Ishikawa (cell line): Measurements from ENCODE around the gene OBSCN.
A peak's percentile ranks its signal among the peaks of the same experiment; 100 is the strongest.

ENCODE experiments used
- CEBPB ChIP-seq: IDR thresholded peaks from 2 replicates; pipeline ENCODE4 v1.6.1; 2012
- CREB1 ChIP-seq: IDR thresholded peaks from 2 replicates; pipeline ENCODE4 v1.6.1; 2012; ENCODE audit warnings: low read depth
- EGR1 ChIP-seq: IDR thresholded peaks from 2 replicates; pipeline ENCODE4 v1.6.1; 2012
- EP300 ChIP-seq: IDR thresholded peaks from 2 replicates; pipeline ENCODE4 v1.6.1; 2012; ENCODE audit warnings: borderline replicate concordance
- FOXM1 ChIP-seq: IDR thresholded peaks from 2 replicates; pipeline ENCODE4 v1.6.1; 2012; ENCODE audit warnings: low read depth, borderline replicate concordance
- NFIC ChIP-seq: IDR thresholded peaks from 2 replicates; pipeline ENCODE4 v1.6.1; 2012
- RAD21 ChIP-seq: IDR thresholded peaks from 2 replicates; pipeline ENCODE4 v1.6.1; 2012; ENCODE audit warnings: low read depth
- TAF1 ChIP-seq: IDR thresholded peaks from 2 replicates; pipeline ENCODE4 v1.6.1; 2012; ENCODE audit warnings: low read depth, mild to moderate bottlenecking
- TCF12 ChIP-seq: IDR thresholded peaks from 2 replicates; pipeline ENCODE4 v1.6.1; 2012; ENCODE audit warnings: low read depth
- TEAD4 ChIP-seq: IDR thresholded peaks from 2 replicates; pipeline ENCODE4 v1.6.1; 2012
- YY1 ChIP-seq: IDR thresholded peaks from 2 replicates; pipeline ENCODE4 v1.6.1; 2012; ENCODE audit warnings: low read depth
- ZBTB7A ChIP-seq: IDR thresholded peaks from 2 replicates; pipeline ENCODE4 v1.6.1; 2012; ENCODE audit warnings: low read depth
- TF ChIP-seq, protein P1 (sequence below): IDR thresholded peaks from 2 replicates; pipeline ENCODE4 v1.6.1; 2012
- TF ChIP-seq, protein P2 (sequence below): IDR thresholded peaks from 2 replicates; pipeline ENCODE4 v1.6.1; 2012; ENCODE audit warnings: low read depth, mild to moderate bottlenecking
- TF ChIP-seq, protein P3 (sequence below): IDR thresholded peaks from 2 replicates; pipeline ENCODE4 v1.6.1; 2012

Gene OBSCN

DNA sequence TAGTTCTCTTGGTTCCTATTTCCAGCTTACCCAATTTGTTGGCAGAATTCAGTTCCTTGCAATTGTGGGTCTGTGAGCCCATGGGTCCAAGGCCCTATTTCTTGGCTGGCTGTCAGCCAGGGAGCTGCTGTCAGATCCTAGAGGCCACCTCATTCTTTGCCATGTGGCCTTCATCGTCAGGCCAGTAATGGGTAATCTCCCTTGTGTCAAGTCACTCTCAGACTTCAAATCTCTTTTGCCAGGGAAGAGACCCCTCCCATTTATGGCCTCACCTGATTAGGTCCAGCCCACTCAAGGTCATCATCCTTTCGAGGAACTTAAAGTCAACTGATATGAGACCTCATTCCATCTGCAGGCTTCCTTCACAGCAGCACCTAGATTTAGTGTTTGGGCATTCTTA, 17.9 kb downstream of the OBSCN start:
- TF ChIP-seq EGR1, result no peak

DNA sequence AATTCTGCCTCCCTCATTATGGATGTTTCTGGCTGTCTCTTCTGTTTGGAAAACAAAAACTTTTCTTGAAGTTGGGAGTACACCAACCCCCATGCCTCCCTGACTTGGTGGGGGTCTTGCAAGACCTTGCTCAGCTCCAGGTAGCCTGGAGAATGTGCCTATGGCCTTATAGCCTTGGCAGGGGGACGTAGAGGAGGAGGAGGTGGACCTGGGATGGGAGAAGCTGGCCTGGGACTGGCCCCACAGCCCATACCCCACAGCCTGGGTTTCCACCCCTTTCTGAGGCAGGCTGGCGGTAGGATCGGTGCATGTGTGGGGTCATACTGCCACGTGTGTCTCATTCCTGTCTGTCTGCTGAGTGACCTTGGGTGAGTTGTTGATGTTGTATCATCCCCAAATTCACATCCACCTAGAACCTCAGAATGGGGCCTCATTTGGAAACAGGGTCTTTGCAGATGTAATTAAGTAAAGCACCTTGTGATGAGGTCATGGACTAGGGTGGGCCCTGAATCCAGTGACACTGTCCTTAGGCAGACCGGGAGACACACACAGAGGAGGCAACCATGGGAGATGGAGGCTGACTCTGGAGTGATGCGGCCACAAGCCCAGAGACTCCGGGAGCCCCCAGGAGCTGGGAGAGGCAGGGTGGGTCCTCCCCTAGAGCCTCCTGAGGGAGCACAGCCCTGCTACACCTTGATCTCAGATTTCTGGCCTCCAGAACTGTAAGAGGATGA, 18.5 kb downstream of the OBSCN start:
- TF ChIP-seq CREB1 (no peak), ZBTB7A (no peak), RAD21 (no peak), TCF12 (no peak), YY1 (no peak), FOXM1 (no peak), CEBPB (no peak), NFIC (no peak)
- TF ChIP-seq, protein P1, sequence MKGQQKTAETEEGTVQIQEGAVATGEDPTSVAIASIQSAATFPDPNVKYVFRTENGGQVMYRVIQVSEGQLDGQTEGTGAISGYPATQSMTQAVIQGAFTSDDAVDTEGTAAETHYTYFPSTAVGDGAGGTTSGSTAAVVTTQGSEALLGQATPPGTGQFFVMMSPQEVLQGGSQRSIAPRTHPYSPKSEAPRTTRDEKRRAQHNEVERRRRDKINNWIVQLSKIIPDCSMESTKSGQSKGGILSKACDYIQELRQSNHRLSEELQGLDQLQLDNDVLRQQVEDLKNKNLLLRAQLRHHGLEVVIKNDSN, result no peak
- TF ChIP-seq, protein P2, sequence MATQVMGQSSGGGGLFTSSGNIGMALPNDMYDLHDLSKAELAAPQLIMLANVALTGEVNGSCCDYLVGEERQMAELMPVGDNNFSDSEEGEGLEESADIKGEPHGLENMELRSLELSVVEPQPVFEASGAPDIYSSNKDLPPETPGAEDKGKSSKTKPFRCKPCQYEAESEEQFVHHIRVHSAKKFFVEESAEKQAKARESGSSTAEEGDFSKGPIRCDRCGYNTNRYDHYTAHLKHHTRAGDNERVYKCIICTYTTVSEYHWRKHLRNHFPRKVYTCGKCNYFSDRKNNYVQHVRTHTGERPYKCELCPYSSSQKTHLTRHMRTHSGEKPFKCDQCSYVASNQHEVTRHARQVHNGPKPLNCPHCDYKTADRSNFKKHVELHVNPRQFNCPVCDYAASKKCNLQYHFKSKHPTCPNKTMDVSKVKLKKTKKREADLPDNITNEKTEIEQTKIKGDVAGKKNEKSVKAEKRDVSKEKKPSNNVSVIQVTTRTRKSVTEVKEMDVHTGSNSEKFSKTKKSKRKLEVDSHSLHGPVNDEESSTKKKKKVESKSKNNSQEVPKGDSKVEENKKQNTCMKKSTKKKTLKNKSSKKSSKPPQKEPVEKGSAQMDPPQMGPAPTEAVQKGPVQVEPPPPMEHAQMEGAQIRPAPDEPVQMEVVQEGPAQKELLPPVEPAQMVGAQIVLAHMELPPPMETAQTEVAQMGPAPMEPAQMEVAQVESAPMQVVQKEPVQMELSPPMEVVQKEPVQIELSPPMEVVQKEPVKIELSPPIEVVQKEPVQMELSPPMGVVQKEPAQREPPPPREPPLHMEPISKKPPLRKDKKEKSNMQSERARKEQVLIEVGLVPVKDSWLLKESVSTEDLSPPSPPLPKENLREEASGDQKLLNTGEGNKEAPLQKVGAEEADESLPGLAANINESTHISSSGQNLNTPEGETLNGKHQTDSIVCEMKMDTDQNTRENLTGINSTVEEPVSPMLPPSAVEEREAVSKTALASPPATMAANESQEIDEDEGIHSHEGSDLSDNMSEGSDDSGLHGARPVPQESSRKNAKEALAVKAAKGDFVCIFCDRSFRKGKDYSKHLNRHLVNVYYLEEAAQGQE, result no peak

DNA sequence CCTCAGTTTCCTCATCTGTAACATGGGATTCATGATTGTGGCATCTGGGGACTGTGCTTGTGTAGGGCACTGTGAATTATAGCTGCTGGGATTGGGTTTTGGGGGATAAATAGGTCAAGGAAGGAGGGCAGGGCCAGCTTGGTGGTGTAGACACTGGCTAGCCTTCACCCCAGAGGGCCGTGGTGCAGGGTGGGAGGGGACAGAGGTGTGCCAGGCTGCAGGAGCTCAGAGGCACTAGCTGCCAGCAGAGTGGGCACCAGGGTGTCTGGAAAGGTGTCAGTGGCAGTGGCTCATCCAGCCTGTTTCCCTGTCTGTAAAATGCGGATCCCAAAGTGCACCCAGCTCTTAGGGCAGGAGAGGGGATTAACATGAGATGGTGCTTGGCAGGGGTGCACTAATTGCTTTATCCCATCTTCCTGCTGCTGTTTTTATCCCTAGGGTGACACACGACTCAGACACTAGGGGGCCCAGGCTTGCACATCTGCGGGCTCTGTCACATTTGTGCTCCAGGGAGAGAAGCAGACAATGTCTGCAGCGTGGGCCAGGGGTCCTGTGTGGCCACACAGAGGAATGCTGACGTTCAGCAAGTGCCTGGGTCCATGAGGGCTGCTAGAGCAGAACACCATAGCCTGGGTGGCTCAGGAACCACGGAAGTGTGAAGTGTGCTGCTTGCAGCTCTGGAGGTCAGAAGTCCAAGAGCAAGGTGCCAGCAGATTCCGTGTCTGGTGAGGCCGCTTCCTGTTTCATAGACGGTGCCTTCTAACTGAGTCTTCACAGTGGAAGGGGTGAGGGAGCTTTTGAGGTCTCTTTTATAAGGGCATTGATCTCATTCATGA, 19.3 kb downstream of the OBSCN start:
- TF ChIP-seq EP300, result no peak
- TF ChIP-seq CREB1, result no peak
- TF ChIP-seq, protein P1, result no peak
- TF ChIP-seq TAF1, result no peak
- no peak for TF ChIP-seq RAD21
- no peak for TF ChIP-seq EGR1
- TF ChIP-seq YY1, result no peak
- TF ChIP-seq NFIC, result no peak
- no peak for TF ChIP-seq TCF12
- TF ChIP-seq, protein P3, sequence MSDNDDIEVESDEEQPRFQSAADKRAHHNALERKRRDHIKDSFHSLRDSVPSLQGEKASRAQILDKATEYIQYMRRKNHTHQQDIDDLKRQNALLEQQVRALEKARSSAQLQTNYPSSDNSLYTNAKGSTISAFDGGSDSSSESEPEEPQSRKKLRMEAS, result no peak
- TF ChIP-seq CEBPB, result no peak

DNA sequence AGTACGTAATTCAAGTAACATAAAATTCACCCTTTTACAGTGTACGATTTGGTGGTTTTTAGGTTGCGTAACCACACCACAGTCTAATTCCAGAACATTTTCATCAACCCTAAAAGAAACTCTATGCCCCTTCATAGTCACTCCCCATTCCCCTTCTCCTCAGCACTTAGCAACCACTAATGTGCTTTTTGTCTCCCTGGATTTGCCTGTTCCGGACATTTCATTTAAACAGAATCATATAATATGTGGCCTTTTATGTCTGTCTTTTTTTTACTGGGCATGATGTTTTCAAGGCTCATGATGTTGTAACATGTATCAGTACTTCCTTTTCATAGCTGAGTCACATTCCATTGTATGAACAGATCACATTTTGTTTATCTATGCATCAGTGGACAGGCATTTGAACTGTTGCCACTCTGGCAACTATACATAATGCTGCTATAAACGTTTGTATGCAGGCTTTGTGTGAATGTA, 20.8 kb downstream of the OBSCN start:
- TF ChIP-seq, protein P1, result no peak
- TF ChIP-seq TAF1, result no peak
- peak; percentile 63; the same call in 1 of the 2 replicates for TF ChIP-seq TEAD4
- peak; percentile 91 for TF ChIP-seq CEBPB
- TF ChIP-seq NFIC, result no peak

DNA sequence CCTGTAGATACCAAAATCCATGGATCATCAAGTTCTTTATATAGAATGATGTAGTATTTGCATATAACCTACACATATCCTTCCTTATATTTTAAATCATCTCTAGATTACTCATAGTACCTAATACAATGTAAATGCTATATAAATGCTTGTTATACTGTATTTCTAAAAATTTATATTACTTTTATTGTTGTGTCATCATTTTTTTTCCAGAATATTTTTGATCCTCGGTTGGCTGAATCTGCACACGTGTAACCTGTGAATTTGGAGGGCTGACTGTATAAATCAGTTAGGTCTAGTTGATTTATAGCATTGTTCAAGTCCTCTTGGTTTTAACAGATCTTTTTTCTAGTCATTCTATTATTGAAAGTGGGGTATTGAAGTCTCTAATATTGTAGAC, 23.3 kb downstream of the OBSCN start:
- TF ChIP-seq ZBTB7A, result no peak
- no peak for TF ChIP-seq CREB1
- no peak for TF ChIP-seq EGR1
- TF ChIP-seq RAD21, result no peak
- no peak for TF ChIP-seq TEAD4
- TF ChIP-seq TCF12, result no peak
- TF ChIP-seq, protein P2, result no peak
- TF ChIP-seq EP300, result no peak
- no peak for TF ChIP-seq CEBPB
- TF ChIP-seq FOXM1, result no peak
- no peak for TF ChIP-seq TAF1
- TF ChIP-seq, protein P1, result no peak
- TF ChIP-seq NFIC, result no peak
- TF ChIP-seq, protein P3, result no peak
- no peak for TF ChIP-seq YY1
